ENCODE measurements around the gene PPP2R2B.

Gene PPP2R2B

GRCh38 chr5:146717951-146718350 is 160.6 kb downstream of the PPP2R2B start:
- Histone ChIP-seq H3K9me2 (replicated peaks; ENCODE audit: insufficient read depth, low read length) (no peaks in the 10 kb centered on the region), H2AFZ (ENCODE audit: low read length) (no peak overlapping the region), H3F3A (ENCODE audit: insufficient read depth, low read length) (no peaks in the 10 kb centered on the region), H3K27me3 (replicated peaks; ENCODE audit: insufficient read depth, low read length) (no peaks in the 10 kb centered on the region), H3K36me3 (replicated peaks; ENCODE audit: insufficient read depth, low read length) (no peaks in the 10 kb centered on the region), H3K4me2 (ENCODE audit: low read depth, low read length) (no peak overlapping the region), H3K9ac (ENCODE audit: low read length) (no peak overlapping the region), H3K79me2 (ENCODE audit: low read length) (no peaks in the 10 kb centered on the region), H3K4me3 (ENCODE audit: low read length) (no peak overlapping the region), H3K9me3 (replicated peaks; ENCODE audit: insufficient read depth, low read length) (no peaks in the 10 kb centered on the region), H3K4me1 (ENCODE audit: low read length) (no peaks in the 10 kb centered on the region), H3K27ac (ENCODE audit: low read length) (no peak overlapping the region), H4K20me1 (ENCODE audit: insufficient read depth, low read length) (no peaks in the 10 kb centered on the region)
- DNase-seq, result no peak
- TF ChIP-seq EZH2phosphoT487 (IDR thresholded peaks at IDR 0.05; ENCODE audit: low read length) (no peak), CTCF (IDR thresholded peaks at IDR 0.05; ENCODE audit: low read length) (no peak), EZH2 (optimal IDR thresholded peaks at IDR 0.05; ENCODE audit: low read depth, low read length) (no peak)

- H3K4me3 ChIP-seq (ENCODE audit: low read length), result no peak overlapping the region
- TF ChIP-seq EZH2phosphoT487 (IDR thresholded peaks at IDR 0.05; ENCODE audit: low read length), result no peak
- TF ChIP-seq CTCF (IDR thresholded peaks at IDR 0.05; ENCODE audit: low read length), result no peak
- no peak for TF ChIP-seq EZH2 (optimal IDR thresholded peaks at IDR 0.05; ENCODE audit: low read depth, low read length)
- no peak for DNase-seq
Observed at GRCh38 chr5:146716636-146717035, 161.9 kb downstream of the PPP2R2B start.

GRCh38 chr5:146710348-146710747 is 168.2 kb downstream of the PPP2R2B start:
- Histone ChIP-seq H3F3A (ENCODE audit: insufficient read depth, low read length) (no peaks in the 10 kb centered on the region), H3K79me2 (ENCODE audit: low read length) (no peaks in the 10 kb centered on the region), H3K4me2 (ENCODE audit: low read depth, low read length) (no peak overlapping the region), H3K36me3 (replicated peaks; ENCODE audit: insufficient read depth, low read length) (no peaks in the 10 kb centered on the region), H3K27ac (ENCODE audit: low read length) (no peak overlapping the region), H3K9ac (ENCODE audit: low read length) (no peak overlapping the region), H3K27me3 (replicated peaks; ENCODE audit: insufficient read depth, low read length) (no peaks in the 10 kb centered on the region), H2AFZ (ENCODE audit: low read length) (no peak overlapping the region), H3K4me1 (ENCODE audit: low read length) (no peaks in the 10 kb centered on the region), H4K20me1 (ENCODE audit: insufficient read depth, low read length) (no peaks in the 10 kb centered on the region), H3K9me2 (replicated peaks; ENCODE audit: insufficient read depth, low read length) (no peaks in the 10 kb centered on the region), H3K9me3 (replicated peaks; ENCODE audit: insufficient read depth, low read length) (no peaks in the 10 kb centered on the region), H3K4me3 (ENCODE audit: low read length) (no peak overlapping the region)
- DNase-seq, result no peak
- TF ChIP-seq EZH2 (optimal IDR thresholded peaks at IDR 0.05; ENCODE audit: low read depth, low read length) (no peak), CTCF (IDR thresholded peaks at IDR 0.05; ENCODE audit: low read length) (no peak), EZH2phosphoT487 (IDR thresholded peaks at IDR 0.05; ENCODE audit: low read length) (no peak)

More at GRCh38 chr5:146716636-146717035, 161.9 kb downstream of the PPP2R2B start:
- no peaks in the 10 kb centered on the region for H3K4me1 ChIP-seq (ENCODE audit: low read length)
- no peaks in the 10 kb centered on the region for H3K36me3 ChIP-seq (replicated peaks; ENCODE audit: insufficient read depth, low read length)
- H3K9ac ChIP-seq (ENCODE audit: low read length), result no peak overlapping the region
- no peak overlapping the region for H3K4me2 ChIP-seq (ENCODE audit: low read depth, low read length)
- H3K9me3 ChIP-seq (replicated peaks; ENCODE audit: insufficient read depth, low read length), result no peaks in the 10 kb centered on the region
- H3K9me2 ChIP-seq (replicated peaks; ENCODE audit: insufficient read depth, low read length), result no peaks in the 10 kb centered on the region
- H3K27ac ChIP-seq (ENCODE audit: low read length), result no peak overlapping the region
- no peaks in the 10 kb centered on the region for H4K20me1 ChIP-seq (ENCODE audit: insufficient read depth, low read length)
- no peaks in the 10 kb centered on the region for H3K27me3 ChIP-seq (replicated peaks; ENCODE audit: insufficient read depth, low read length)
- no peaks in the 10 kb centered on the region for H3F3A ChIP-seq (ENCODE audit: insufficient read depth, low read length)
- H3K79me2 ChIP-seq (ENCODE audit: low read length), result no peaks in the 10 kb centered on the region
- H2AFZ ChIP-seq (ENCODE audit: low read length), result no peak overlapping the region
